Measurements from ENCODE around the gene CGRRF1.

Gene CGRRF1

DNA sequence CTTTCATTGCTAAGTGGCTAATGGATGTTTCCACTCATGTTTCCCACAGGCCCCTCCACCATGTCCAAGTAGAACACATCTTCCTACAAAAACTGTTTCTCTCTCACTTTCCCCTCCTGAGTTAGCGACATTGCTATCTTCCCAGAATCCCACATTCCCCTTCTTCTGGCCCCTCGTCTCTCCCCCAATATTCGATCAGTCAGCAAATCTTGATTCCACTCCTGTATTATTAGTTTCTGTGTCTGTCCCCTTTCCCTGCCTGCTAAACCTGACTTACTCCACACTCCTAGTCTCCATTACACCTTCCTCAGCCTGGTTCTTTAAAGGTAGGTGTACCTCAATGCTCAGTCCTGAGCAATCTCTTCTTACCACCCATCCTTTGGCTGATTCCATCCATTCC, 37.9 kb downstream of the CGRRF1 start:
- Histone ChIP-seq H3K4me1 (ENCODE audit: control insufficient read depth, insufficient read depth, low read length) (no peaks in the 10 kb centered on the region), H3K27me3 (replicated peaks; ENCODE audit: control insufficient read depth, insufficient read depth, low read length) (no peaks in the 10 kb centered on the region), H3K9ac (ENCODE audit: low read length) (no peak overlapping the region), H3K36me3 (ENCODE audit: control insufficient read depth, insufficient read depth, low read length, severe bottlenecking) (no peaks in the 10 kb centered on the region), H3K9me3 (ENCODE audit: control insufficient read depth, low read length) (no peaks in the 10 kb centered on the region), H3K4me3 (ENCODE audit: low read length) (no peak overlapping the region)
- no peak for DNase-seq (ENCODE audit: low read depth)

DNA sequence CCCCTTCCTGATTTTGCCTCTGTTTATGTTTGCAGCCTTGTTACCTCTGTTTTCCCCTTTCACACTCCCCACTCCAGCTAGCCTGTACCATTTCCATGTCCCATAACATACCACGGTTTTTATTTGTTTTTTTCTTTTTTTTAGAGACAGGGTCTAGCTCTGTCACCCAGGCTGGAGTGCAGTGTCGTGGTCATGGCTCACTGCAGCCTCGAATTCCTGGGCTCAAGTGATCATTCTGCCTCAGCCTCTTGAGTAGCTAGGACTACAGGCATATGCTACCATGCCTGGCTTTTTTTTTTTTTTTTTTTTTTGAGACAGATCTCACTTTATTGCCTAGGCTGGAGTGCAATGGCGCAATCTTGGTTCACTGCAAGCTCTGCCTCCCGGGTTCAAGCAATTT, 38.8 kb downstream of the CGRRF1 start:
- no peaks in the 10 kb centered on the region for H3K36me3 ChIP-seq (ENCODE audit: control insufficient read depth, insufficient read depth, low read length, severe bottlenecking)
- no peak for DNase-seq (ENCODE audit: low read depth)
- H3K9me3 ChIP-seq (ENCODE audit: control insufficient read depth, low read length): no peaks in the 10 kb centered on the region
- H3K27me3 ChIP-seq (replicated peaks; ENCODE audit: control insufficient read depth, insufficient read depth, low read length): no peaks in the 10 kb centered on the region
- no peak overlapping the region for H3K4me3 ChIP-seq (ENCODE audit: low read length)
- no peak overlapping the region for H3K9ac ChIP-seq (ENCODE audit: low read length)
- H3K4me1 ChIP-seq (ENCODE audit: control insufficient read depth, insufficient read depth, low read length): no peaks in the 10 kb centered on the region

DNA sequence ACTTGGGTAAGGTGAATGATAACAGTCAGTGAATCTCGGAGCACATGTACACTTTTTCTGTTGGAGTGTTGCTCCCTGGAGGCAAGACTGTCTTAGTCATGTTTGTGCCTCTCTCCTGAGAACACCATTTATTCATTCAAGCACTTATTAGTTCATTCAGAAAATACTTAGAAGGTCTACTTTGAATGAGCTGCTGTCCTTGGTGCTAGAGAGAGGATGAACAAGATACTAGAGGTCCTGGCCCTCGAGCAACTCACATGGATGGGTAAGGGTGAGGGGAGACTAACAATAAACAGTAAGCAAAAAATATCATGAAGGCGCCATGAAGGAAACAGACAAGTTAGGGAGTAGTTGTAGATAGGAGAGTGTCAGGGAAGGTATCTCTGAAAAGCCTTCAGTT, 40.2 kb downstream of the CGRRF1 start:
- Histone ChIP-seq H3K36me3 (ENCODE audit: control insufficient read depth, insufficient read depth, low read length, severe bottlenecking) (no peaks in the 10 kb centered on the region), H3K4me3 (ENCODE audit: low read length) (no peak overlapping the region), H3K9me3 (ENCODE audit: control insufficient read depth, low read length) (no peaks in the 10 kb centered on the region), H3K27me3 (replicated peaks; ENCODE audit: control insufficient read depth, insufficient read depth, low read length) (no peaks in the 10 kb centered on the region), H3K4me1 (ENCODE audit: control insufficient read depth, insufficient read depth, low read length) (no peaks in the 10 kb centered on the region), H3K9ac (ENCODE audit: low read length) (no peak overlapping the region)
- DNase-seq (ENCODE audit: low read depth): peak; percentile 35

DNA sequence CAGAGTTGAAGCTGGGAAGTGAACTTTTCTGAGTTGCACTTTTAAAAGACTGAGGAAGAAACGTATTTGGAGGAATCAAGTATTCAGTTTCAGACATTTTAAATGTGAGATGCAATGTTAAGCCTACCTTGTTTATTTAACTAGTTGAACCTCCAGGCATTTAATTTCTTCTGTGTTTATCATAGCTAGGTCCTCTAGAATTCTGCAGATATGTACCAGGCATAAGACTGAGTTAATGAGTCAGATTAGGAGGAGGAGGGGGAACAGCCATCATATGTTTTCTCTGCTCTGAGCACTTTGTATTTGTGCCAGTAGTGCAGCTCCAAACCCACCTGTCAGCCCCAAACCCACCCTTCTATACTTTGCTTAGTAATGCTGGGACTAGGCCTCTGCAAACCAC, 40.8 kb downstream of the CGRRF1 start:
- Histone ChIP-seq H3K36me3 (ENCODE audit: control insufficient read depth, insufficient read depth, low read length, severe bottlenecking) (no peaks in the 10 kb centered on the region), H3K9me3 (ENCODE audit: control insufficient read depth, low read length) (no peaks in the 10 kb centered on the region), H3K9ac (ENCODE audit: low read length) (no peak overlapping the region), H3K4me3 (ENCODE audit: low read length) (no peak overlapping the region), H3K27me3 (replicated peaks; ENCODE audit: control insufficient read depth, insufficient read depth, low read length) (no peaks in the 10 kb centered on the region), H3K4me1 (ENCODE audit: control insufficient read depth, insufficient read depth, low read length) (no peaks in the 10 kb centered on the region)
- DNase-seq (ENCODE audit: low read depth): peak; percentile 24

DNA sequence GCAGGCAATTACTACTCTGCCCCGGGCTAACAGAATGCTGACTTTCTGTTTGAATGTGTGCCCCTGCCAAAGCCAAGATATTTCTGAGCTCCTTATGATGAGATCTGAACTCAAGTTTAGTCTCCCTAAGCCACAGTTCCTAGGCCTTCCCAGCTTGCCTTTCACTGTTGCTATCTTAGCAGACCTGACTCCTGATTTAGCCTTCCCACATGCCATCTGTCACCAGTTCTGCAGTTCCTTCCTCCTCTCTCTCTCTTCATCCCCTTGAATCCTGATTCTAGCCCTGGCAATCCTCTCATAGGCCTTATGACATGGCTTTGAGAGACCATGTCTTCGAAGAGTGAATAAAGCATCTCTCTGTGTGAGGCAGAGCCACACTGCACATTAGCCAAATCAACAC, 44.7 kb downstream of the CGRRF1 start:
- no peaks in the 10 kb centered on the region for H3K9me3 ChIP-seq (ENCODE audit: control insufficient read depth, low read length)
- no peak for DNase-seq (ENCODE audit: low read depth)
- H3K4me3 ChIP-seq (ENCODE audit: low read length): no peak overlapping the region
- H3K9ac ChIP-seq (ENCODE audit: low read length): no peak overlapping the region
- no peaks in the 10 kb centered on the region for H3K4me1 ChIP-seq (ENCODE audit: control insufficient read depth, insufficient read depth, low read length)
- no peaks in the 10 kb centered on the region for H3K36me3 ChIP-seq (ENCODE audit: control insufficient read depth, insufficient read depth, low read length, severe bottlenecking)
- H3K27me3 ChIP-seq (replicated peaks; ENCODE audit: control insufficient read depth, insufficient read depth, low read length): no peaks in the 10 kb centered on the region

DNA sequence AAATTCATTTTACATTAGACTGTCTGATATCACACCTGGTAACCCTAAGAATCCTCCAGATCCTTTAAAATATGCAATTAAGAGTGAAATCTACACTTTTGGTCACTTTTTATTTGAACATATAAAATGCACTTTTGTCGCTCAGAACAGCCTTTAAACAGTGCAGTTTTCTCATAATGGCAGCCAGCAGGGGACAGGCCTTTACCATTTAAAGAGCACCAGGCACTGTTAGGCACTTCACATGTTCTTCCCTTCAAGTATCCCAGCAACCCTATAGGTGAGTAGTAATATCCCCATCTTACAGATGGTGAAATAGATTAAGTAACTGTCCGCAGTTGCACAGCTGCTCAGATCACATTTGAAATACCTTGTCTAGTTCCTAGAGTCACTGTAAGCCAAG, 45.9 kb downstream of the CGRRF1 start:
- Histone ChIP-seq H3K4me1 (ENCODE audit: control insufficient read depth, insufficient read depth, low read length) (no peaks in the 10 kb centered on the region), H3K4me3 (ENCODE audit: low read length) (no peak overlapping the region), H3K9me3 (ENCODE audit: control insufficient read depth, low read length) (no peaks in the 10 kb centered on the region), H3K36me3 (ENCODE audit: control insufficient read depth, insufficient read depth, low read length, severe bottlenecking) (no peaks in the 10 kb centered on the region), H3K9ac (ENCODE audit: low read length) (no peak overlapping the region), H3K27me3 (replicated peaks; ENCODE audit: control insufficient read depth, insufficient read depth, low read length) (no peaks in the 10 kb centered on the region)
- no peak for DNase-seq (ENCODE audit: low read depth)

DNA sequence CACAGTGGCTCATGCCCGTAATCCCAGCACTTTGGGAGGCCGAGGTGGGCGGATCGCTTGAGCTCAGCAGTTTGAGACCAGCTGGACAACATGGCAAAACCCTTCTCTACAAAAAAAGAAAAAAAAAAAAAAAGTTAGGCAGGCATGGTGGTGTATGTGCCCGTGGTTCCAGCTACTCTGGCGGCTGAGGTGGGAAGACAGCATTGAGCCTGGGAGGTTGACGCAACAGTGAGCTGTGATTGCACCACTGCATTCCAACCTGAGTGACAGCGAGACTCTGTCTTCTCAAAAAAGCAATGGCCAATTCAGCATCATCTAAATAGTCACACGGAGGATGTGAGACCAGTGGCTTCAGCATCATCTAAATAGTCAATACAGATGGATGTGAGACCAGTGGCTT, 46.8 kb downstream of the CGRRF1 start:
- Histone ChIP-seq H3K4me1 (ENCODE audit: control insufficient read depth, insufficient read depth, low read length) (no peaks in the 10 kb centered on the region), H3K27me3 (replicated peaks; ENCODE audit: control insufficient read depth, insufficient read depth, low read length) (no peaks in the 10 kb centered on the region), H3K9ac (ENCODE audit: low read length) (no peak overlapping the region), H3K4me3 (ENCODE audit: low read length) (no peak overlapping the region), H3K9me3 (ENCODE audit: control insufficient read depth, low read length) (no peaks in the 10 kb centered on the region), H3K36me3 (ENCODE audit: control insufficient read depth, insufficient read depth, low read length, severe bottlenecking) (no peaks in the 10 kb centered on the region)
- no peak for DNase-seq (ENCODE audit: low read depth)

DNA sequence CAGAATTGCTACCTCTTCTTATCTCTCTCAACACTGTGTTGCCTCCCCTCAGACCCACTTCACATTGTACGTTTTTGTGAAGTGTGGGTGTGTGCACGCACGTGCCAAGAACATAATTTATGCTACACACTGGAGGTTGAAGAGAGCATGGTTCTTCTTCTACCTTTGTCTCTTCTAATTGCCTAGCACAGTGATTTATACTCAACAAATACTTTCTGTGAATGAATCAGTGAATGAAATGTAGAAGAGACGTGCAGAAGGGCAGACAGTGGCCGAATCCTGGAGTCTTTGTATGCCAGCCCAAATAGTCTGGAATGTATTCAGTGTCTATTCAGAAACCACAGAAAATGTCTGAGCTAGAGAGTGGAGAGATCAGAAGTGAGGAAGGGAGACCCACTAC, 52.6 kb downstream of the CGRRF1 start:
- H3K36me3 ChIP-seq (ENCODE audit: control insufficient read depth, insufficient read depth, low read length, severe bottlenecking): no peaks in the 10 kb centered on the region
- no peaks in the 10 kb centered on the region for H3K9me3 ChIP-seq (ENCODE audit: control insufficient read depth, low read length)
- H3K27me3 ChIP-seq (replicated peaks; ENCODE audit: control insufficient read depth, insufficient read depth, low read length): no peaks in the 10 kb centered on the region
- no peak overlapping the region for H3K4me3 ChIP-seq (ENCODE audit: low read length)
- no peak overlapping the region for H3K9ac ChIP-seq (ENCODE audit: low read length)
- peaks cover 17% of the 10 kb centered on the region for H3K4me1 ChIP-seq (ENCODE audit: control insufficient read depth, insufficient read depth, low read length)
- peak; percentile 62 for DNase-seq (ENCODE audit: low read depth)

DNA sequence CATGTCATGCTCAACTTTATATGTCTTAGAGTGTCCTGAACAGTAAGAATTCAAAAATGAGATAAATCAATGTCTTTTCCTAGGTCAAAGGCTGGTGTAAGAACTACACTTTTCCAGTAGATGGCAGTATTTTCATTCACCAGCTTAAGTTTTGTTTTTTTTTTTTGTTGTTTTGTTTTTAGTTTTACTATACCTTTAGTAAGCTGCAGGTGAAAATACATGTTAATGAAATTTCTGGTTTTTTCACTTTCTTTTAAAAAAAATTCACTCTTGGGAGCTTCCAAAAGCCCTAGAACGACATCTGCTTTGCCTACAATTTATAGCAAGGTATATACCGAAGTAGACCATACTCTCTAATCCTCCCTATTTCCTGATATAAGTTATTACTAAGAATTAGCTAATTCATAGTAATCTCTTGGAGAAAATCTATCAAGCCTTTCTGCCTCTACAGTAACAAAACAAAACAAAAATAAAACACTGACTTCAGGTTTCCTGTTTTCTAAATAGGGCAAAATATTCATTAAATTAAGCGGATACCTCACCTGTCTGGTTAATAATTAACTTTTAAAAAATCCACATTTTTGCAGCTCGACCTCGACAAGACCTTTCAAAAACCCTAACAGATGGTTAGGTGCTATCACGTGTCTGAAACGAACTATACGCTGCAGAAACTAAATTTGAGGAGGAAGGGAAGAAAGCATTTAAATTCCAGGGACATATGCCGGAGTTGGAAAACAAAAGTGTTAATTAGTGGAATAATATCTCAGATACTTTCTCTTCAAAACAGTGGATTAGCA, 54.6 kb downstream of the CGRRF1 start:
- Histone ChIP-seq H3K9me3 (ENCODE audit: control insufficient read depth, low read length) (no peaks in the 10 kb centered on the region), H3K4me1 (ENCODE audit: control insufficient read depth, insufficient read depth, low read length) (peaks cover 22% of the 10 kb centered on the region), H3K9ac (ENCODE audit: low read length) (peak overlapping the region; percentile 90), H3K36me3 (ENCODE audit: control insufficient read depth, insufficient read depth, low read length, severe bottlenecking) (no peaks in the 10 kb centered on the region), H3K27me3 (replicated peaks; ENCODE audit: control insufficient read depth, insufficient read depth, low read length) (no peaks in the 10 kb centered on the region), H3K4me3 (ENCODE audit: low read length) (peak overlapping the region; percentile 90)
- peak; percentile 82 for DNase-seq (ENCODE audit: low read depth)

DNA sequence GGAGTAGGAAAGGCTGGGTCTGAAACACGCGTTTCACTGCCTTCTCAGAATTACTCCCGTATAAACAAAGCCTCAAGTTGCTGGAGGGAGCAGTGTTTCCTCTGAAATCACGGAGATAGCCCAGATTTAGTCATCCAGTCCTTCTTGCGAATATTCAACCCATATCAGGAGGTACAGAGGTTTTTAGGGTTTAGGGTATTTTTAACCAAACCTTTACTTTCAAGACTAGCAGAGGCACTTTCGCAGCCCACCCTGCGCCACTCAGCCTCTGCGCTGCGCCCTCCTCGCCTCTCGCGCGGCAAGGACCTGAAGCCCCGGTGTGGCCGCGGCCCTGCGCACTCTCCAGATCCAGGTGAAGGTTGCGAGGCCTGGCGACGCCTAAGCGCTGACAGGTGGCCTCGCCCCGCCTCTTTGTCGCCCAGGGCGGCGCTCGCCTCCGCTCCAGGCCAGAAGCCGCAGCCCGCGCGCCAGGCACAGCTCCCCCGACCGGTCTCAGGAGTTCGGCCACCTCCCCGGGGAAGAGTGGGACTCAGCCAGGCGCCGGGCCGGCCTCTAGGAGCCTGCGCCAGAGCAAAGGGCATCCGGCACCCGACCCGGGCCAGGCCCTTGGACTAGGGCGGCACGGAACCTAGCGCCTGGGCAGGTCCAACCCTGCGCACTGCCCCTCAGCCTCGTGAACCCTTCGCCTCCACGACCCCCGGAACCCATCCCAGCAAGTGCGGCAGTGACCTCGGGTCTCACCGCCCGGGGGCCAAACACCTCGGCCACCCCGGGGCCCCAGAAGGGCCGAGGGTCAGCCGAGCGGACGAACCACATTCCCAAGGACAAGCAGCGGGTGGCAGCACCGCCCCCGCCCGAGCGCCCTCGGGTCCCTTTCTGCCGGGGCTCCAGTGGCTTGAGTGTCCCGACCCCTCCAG, 55.4 kb downstream of the CGRRF1 start:
- Histone ChIP-seq H3K4me3 (ENCODE audit: low read length) (peak overlapping the region; percentile 90), H3K9ac (ENCODE audit: low read length) (peak overlapping the region; percentile 90), H3K9me3 (ENCODE audit: control insufficient read depth, low read length) (no peaks in the 10 kb centered on the region), H3K27me3 (replicated peaks; ENCODE audit: control insufficient read depth, insufficient read depth, low read length) (no peaks in the 10 kb centered on the region), H3K36me3 (ENCODE audit: control insufficient read depth, insufficient read depth, low read length, severe bottlenecking) (no peaks in the 10 kb centered on the region), H3K4me1 (ENCODE audit: control insufficient read depth, insufficient read depth, low read length) (peaks cover 30% of the 10 kb centered on the region)
- peak; percentile 80 for DNase-seq (ENCODE audit: low read depth)

DNA sequence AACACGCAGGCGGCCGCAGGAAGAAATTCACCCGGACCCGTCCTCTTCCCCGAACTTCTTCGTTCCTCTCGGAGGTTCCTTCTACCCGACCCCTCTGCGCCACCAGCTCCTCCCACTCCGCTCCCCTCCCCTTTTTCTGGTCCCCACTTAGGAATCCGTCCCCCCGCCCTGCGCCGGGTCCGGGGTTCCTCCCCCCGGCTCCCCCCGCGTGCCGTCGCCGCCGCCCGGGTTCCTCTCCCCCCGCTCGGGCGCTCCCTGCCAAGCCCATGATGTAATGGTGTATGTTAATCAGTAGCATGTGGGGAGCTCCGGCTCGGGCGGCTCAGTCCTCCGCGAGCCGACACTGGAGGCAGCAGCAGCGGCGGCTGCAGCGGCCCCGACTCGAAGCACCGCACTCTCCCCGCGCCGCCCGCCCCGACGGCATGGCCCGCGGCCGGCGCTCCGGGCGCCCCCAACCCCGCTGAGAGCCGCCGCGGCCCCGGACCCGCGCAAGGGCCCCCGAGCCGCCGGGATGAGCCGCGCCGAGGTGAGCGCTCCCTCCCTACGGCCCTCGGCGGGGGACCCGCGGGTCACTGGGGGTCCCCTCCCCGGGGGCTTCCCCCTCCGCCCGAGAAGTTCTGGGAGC, 56.2 kb downstream of the CGRRF1 start:
- peak; percentile 97 for DNase-seq (ENCODE audit: low read depth)
- H3K36me3 ChIP-seq (ENCODE audit: control insufficient read depth, insufficient read depth, low read length, severe bottlenecking): no peaks in the 10 kb centered on the region
- H3K27me3 ChIP-seq (replicated peaks; ENCODE audit: control insufficient read depth, insufficient read depth, low read length): no peaks in the 10 kb centered on the region
- no peaks in the 10 kb centered on the region for H3K9me3 ChIP-seq (ENCODE audit: control insufficient read depth, low read length)
- peak overlapping the region; percentile 90 for H3K4me3 ChIP-seq (ENCODE audit: low read length)
- peak overlapping the region; percentile 90 for H3K9ac ChIP-seq (ENCODE audit: low read length)
- peaks cover 37% of the 10 kb centered on the region for H3K4me1 ChIP-seq (ENCODE audit: control insufficient read depth, insufficient read depth, low read length)
